Measurements from ENCODE around the gene SCYGR7. TPM values are rescaled to one million over a fixed set of nuclear protein-coding genes. Genes with fewer than 3 reads are reported as not detected.

SCYGR7 gene
- total RNA-seq, 2 experiments from 2014 or later, result not detected

GRCh38 chr2:227761740-227762476 is 33.8 kb downstream of the SCYGR7 start:
- intact Hi-C loops (cut with DNase I, micrococcal nuclease), result loop anchor here (10.0 kb wide), 2 partner anchors 397 to 727 kb away; no protein-coding TSS in a partner anchor
- Mint-ChIP-seq H3K4me1 (ENCODE audit: low read depth) (no peaks in the 10 kb centered on the region), H3K36me3 (ENCODE audit: low read depth) (no peaks in the 10 kb centered on the region), H3K4me3 (no peak overlapping the region), H3K27me3 (peaks cover 6% of the 10 kb centered on the region), H3K27ac (no peak overlapping the region), H3K9me3 (no peaks in the 10 kb centered on the region)
- ChIA-PET CTCF (no interaction called here), POLR2A (no interaction called here)
- H3K4me3 ChIP-seq (ENCODE audit: low read length), result no peak overlapping the region
- no peaks in the 10 kb centered on the region for H3K9me3 ChIP-seq (ENCODE audit: control insufficient read depth in 1 of 2, insufficient read depth in 1 of 2, low read length in 2 of 2)
- no peak overlapping the region for H3K27ac ChIP-seq (ENCODE audit: low read depth in 1 of 2, low read length in 2 of 2)
- H3K36me3 ChIP-seq (ENCODE audit: insufficient read depth, low read length), result no peaks in the 10 kb centered on the region
- no peak for TF ChIP-seq CTCF (IDR thresholded peaks at IDR 0.05)
- no peak for DNase-seq
- no peak for ATAC-seq (ENCODE audit: poor library complexity)
- H3K4me1 ChIP-seq (ENCODE audit: insufficient read depth, low read length), result no peaks in the 10 kb centered on the region
- no peaks in the 10 kb centered on the region for H3K27me3 ChIP-seq (ENCODE audit: control insufficient read depth in 1 of 2, insufficient read depth in 2 of 2, low read length in 2 of 2)

- intact Hi-C loops (cut with DNase I, micrococcal nuclease), result loop anchor here (1.0 to 10.0 kb wide), 9 partner anchors 109 to 731 kb away; partner anchors contain the start of gene AGFG1 (in 1 of the 2)
- Histone ChIP-seq H3K9me3 (ENCODE audit: control insufficient read depth in 1 of 2, insufficient read depth in 1 of 2, low read length in 2 of 2) (no peaks in the 10 kb centered on the region), H3K4me1 (ENCODE audit: insufficient read depth, low read length) (no peaks in the 10 kb centered on the region), H3K27ac (ENCODE audit: low read depth in 1 of 2, low read length in 2 of 2) (no peak overlapping the region), H3K27me3 (ENCODE audit: control insufficient read depth in 1 of 2, insufficient read depth in 2 of 2, low read length in 2 of 2) (no peaks in the 10 kb centered on the region), H3K36me3 (ENCODE audit: insufficient read depth, low read length) (no peaks in the 10 kb centered on the region), H3K4me3 (ENCODE audit: low read length) (no peak overlapping the region)
- no peak for DNase-seq
- Mint-ChIP-seq H3K27ac (no peak overlapping the region), H3K4me1 (ENCODE audit: low read depth) (no peaks in the 10 kb centered on the region), H3K9me3 (no peaks in the 10 kb centered on the region), H3K27me3 (no peaks in the 10 kb centered on the region), H3K4me3 (no peak overlapping the region), H3K36me3 (ENCODE audit: low read depth) (no peaks in the 10 kb centered on the region)
- CTCF ChIA-PET, result interaction anchor here (0.8 to 1.1 kb wide), 4 partner anchors 9 to 301 kb away, joined by 3 to 4 read pairs (median 3); no protein-coding TSS in a partner anchor
- POLR2A ChIA-PET, result no interaction called here
- no peak for TF ChIP-seq CTCF (IDR thresholded peaks at IDR 0.05)
- no peak for ATAC-seq (ENCODE audit: poor library complexity)
These were observed 37.7 kb downstream of the SCYGR7 start for GRCh38 chr2:227765788-227766372.

- no peaks in the 10 kb centered on the region for H3K9me3 ChIP-seq (ENCODE audit: control insufficient read depth in 1 of 2, insufficient read depth in 1 of 2, low read length in 2 of 2)
- TF ChIP-seq CTCF (IDR thresholded peaks at IDR 0.05), result peak; percentile 74
- H3K4me1 ChIP-seq (ENCODE audit: insufficient read depth, low read length), result no peaks in the 10 kb centered on the region
- no peaks in the 10 kb centered on the region for H3K27me3 ChIP-seq (ENCODE audit: control insufficient read depth in 1 of 2, insufficient read depth in 2 of 2, low read length in 2 of 2)
- H3K27ac ChIP-seq (ENCODE audit: low read depth in 1 of 2, low read length in 2 of 2), result no peak overlapping the region
- H3K27me3 Mint-ChIP-seq, result no peaks in the 10 kb centered on the region
- H3K9me3 Mint-ChIP-seq, result no peaks in the 10 kb centered on the region
- ChIA-PET POLR2A (no interaction called here), CTCF (interaction anchor here (0.8 to 1.1 kb wide), 4 partner anchors 10 to 302 kb away, joined by 3 to 4 read pairs (median 3); no protein-coding TSS in a partner anchor)
- no peaks in the 10 kb centered on the region for H3K36me3 ChIP-seq (ENCODE audit: insufficient read depth, low read length)
- peak; percentile 56 for ATAC-seq (ENCODE audit: poor library complexity)
- H3K4me1 Mint-ChIP-seq (ENCODE audit: low read depth), result no peaks in the 10 kb centered on the region
- H3K4me3 ChIP-seq (ENCODE audit: low read length), result no peak overlapping the region
- H3K36me3 Mint-ChIP-seq (ENCODE audit: low read depth), result no peaks in the 10 kb centered on the region
- peak; percentile 23 to 72 (median 46) for DNase-seq
- intact Hi-C loops (cut with DNase I, micrococcal nuclease), result loop anchor here (1.0 to 10.0 kb wide), 9 partner anchors 109 to 732 kb away; partner anchors contain the start of gene AGFG1 (in 1 of the 2)
- H3K4me3 Mint-ChIP-seq, result no peak overlapping the region
- H3K27ac Mint-ChIP-seq, result no peak overlapping the region
These were observed 38.3 kb downstream of the SCYGR7 start for GRCh38 chr2:227766373-227766883.

Data from CD4-positive, alpha-beta T cell (primary cell).